IMR-90 (cell line): ENCODE data around the gene MFSD12.

Source experiments
- CEBPB ChIP-seq: IDR thresholded peaks from 2 replicates; pipeline ENCODE4 v1.6.1; 2012; ENCODE audit warnings: low read depth, low read length, improper control_type of control experiment
- CHD1 ChIP-seq: IDR thresholded peaks from 2 replicates; pipeline ENCODE4 v1.6.1; 2012; ENCODE audit warnings: low read depth, low read length, improper control_type of control experiment
- FOS ChIP-seq: fragments of 150-350 bp; IDR thresholded peaks from 2 replicates; pipeline ENCODE4 v1.6.1; 2016; ENCODE audit warnings: low read depth, low read length
- POLR2A ChIP-seq: IDR thresholded peaks from 2 replicates; pipeline ENCODE4 v1.6.1; 2012; ENCODE audit warnings: mild to moderate bottlenecking, low read depth, low read length
- RCOR1 ChIP-seq: IDR thresholded peaks from 2 replicates; pipeline ENCODE4 v1.6.1; 2012; ENCODE audit warnings: mild to moderate bottlenecking, low read length, improper control_type of control experiment; ENCODE audit not compliant: insufficient replicate concordance
- RFX5 ChIP-seq: IDR thresholded peaks from 2 replicates; pipeline ENCODE4 v1.8.0; 2012; ENCODE audit warnings: low read depth, mild to moderate bottlenecking, low read length, moderate library complexity
- SMC3 ChIP-seq: fragments of 150-350 bp; IDR thresholded peaks from 2 replicates; pipeline ENCODE4 v1.6.1; 2016; ENCODE audit warnings: low read depth, mild to moderate bottlenecking, antibody characterized with exemption, low read length, moderate library complexity
- USF2 ChIP-seq: fragments of 150-350 bp; IDR thresholded peaks from 2 replicates; pipeline ENCODE4 v1.6.1; 2017; ENCODE audit warnings: mild to moderate bottlenecking, antibody characterized with exemption, low read length, low read depth
- TF ChIP-seq, protein P1 (sequence below): conservative IDR thresholded peaks from 2 replicates; pipeline ENCODE4 v1.5.1; 2012; ENCODE audit warnings: mild to moderate bottlenecking, low read depth, low read length, improper control_type of control experiment

DNA sequence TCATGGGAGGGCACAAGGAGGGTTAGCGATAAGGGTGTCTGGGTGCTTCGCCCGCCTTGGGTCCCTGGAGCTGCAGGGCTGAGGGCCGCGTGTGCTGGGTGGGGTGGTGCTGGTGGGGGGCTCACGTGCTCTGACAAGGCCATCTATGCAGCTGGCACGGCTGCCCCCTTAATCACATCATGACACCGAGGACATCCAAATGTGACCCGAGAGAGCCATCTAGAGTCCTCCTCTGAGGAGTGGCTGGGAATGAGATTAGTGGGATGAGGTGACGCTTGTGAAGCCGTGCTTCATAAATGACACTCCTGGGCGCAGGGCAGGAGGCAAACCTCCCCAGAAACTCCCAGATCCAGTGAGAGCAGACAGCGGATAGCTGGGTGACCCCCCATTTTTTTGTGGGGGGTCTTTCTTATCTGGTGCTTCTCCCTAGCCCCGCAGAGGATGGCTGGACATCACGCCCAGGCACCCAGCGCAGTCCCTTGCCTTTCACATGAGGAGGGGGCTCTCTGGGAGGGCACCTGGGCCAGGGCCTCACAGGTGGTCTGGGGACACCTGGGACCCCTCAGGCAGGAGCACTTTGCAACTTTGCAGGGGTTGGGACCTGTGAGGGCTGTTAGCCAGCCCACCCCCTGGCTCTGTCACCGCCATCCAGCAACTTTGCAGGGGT, 44.7 kb downstream of the MFSD12 start:
- TF ChIP-seq POLR2A: no peak
- TF ChIP-seq, protein P1, sequence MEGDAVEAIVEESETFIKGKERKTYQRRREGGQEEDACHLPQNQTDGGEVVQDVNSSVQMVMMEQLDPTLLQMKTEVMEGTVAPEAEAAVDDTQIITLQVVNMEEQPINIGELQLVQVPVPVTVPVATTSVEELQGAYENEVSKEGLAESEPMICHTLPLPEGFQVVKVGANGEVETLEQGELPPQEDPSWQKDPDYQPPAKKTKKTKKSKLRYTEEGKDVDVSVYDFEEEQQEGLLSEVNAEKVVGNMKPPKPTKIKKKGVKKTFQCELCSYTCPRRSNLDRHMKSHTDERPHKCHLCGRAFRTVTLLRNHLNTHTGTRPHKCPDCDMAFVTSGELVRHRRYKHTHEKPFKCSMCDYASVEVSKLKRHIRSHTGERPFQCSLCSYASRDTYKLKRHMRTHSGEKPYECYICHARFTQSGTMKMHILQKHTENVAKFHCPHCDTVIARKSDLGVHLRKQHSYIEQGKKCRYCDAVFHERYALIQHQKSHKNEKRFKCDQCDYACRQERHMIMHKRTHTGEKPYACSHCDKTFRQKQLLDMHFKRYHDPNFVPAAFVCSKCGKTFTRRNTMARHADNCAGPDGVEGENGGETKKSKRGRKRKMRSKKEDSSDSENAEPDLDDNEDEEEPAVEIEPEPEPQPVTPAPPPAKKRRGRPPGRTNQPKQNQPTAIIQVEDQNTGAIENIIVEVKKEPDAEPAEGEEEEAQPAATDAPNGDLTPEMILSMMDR: no peak
- no peak for TF ChIP-seq CEBPB
- no peak for TF ChIP-seq USF2
- no peak for TF ChIP-seq FOS
- no peak for TF ChIP-seq RFX5
- no peak for TF ChIP-seq RCOR1
- TF ChIP-seq SMC3: no peak
- TF ChIP-seq CHD1: no peak
